Chondrocyte (in vitro differentiated cells): Measurements from ENCODE around the gene SIM2. TPM values are rescaled to one million over a fixed set of nuclear protein-coding genes. Genes with fewer than 3 reads are reported as not detected.

Experiments
- DNase-seq: peaks from one replicate; pipeline ENCODE4 v3.0.0; 2021; ENCODE audit warnings: mixed read lengths, low spot score
- H3K27ac Mint-ChIP-seq: one replicate; pipeline ENCODE4 v1.8.0; 2021; ENCODE audit warnings: mild to moderate bottlenecking, moderate library complexity, mixed read lengths; ENCODE audit not compliant: unreplicated experiment
- H3K27me3 Mint-ChIP-seq: 2 replicates; pipeline ENCODE4 v1.8.0; 2021; ENCODE audit warnings: low read depth, mixed read lengths
- H3K36me3 Mint-ChIP-seq: 2 replicates; pipeline ENCODE4 v1.8.0; 2021; ENCODE audit warnings: low read depth, mixed read lengths
- H3K4me1 Mint-ChIP-seq: 2 replicates; pipeline ENCODE4 v1.8.0; 2021; ENCODE audit warnings: low read depth, mild to moderate bottlenecking, mixed read lengths
- H3K4me3 Mint-ChIP-seq: one replicate; pipeline ENCODE4 v1.8.0; 2021; ENCODE audit warnings: mild to moderate bottlenecking, moderate library complexity, mixed read lengths; ENCODE audit not compliant: unreplicated experiment
- H3K9me3 Mint-ChIP-seq: 2 replicates; pipeline ENCODE4 v1.8.0; 2021; ENCODE audit warnings: low read depth, mixed read lengths
- total RNA-seq: library from RNA; stranded (reverse); gene quantifications from 3 replicates; pipeline ENCODE4 v1.2.1, GENCODE V29; 2021
- TF ChIP-seq, protein P1 (sequence below): fragments of 200-600 bp; sonication (generic); IDR thresholded peaks from 2 replicates; pipeline ENCODE4 v1.5.0; 2021; ENCODE audit warnings: antibody characterized with exemption, mild to moderate bottlenecking, moderate library complexity

SIM2 gene
- total RNA-seq, 1 donor from 2014 or later, result 0.60 TPM

DNA sequence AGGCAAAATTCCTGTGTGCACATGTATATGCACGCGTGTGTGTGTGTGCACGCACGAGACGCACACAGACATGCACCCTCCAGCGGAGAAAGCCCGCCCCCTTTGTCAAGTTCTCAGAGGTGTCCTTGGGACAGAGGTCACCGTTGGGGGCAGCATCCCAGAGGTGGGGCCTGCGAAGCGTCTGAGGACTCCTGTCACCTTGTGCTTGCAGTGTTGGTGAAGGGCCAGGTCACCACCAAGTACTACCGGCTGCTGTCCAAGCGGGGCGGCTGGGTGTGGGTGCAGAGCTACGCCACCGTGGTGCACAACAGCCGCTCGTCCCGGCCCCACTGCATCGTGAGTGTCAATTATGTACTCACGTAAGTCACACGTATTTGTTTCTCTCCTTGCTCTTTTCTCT lies 42.6 kb downstream of the SIM2 start:
- no peak for DNase-seq
- H3K27me3 Mint-ChIP-seq, result peaks cover 2% of the 10 kb centered on the region
- H3K9me3 Mint-ChIP-seq, result no peaks in the 10 kb centered on the region
- TF ChIP-seq, protein P1, sequence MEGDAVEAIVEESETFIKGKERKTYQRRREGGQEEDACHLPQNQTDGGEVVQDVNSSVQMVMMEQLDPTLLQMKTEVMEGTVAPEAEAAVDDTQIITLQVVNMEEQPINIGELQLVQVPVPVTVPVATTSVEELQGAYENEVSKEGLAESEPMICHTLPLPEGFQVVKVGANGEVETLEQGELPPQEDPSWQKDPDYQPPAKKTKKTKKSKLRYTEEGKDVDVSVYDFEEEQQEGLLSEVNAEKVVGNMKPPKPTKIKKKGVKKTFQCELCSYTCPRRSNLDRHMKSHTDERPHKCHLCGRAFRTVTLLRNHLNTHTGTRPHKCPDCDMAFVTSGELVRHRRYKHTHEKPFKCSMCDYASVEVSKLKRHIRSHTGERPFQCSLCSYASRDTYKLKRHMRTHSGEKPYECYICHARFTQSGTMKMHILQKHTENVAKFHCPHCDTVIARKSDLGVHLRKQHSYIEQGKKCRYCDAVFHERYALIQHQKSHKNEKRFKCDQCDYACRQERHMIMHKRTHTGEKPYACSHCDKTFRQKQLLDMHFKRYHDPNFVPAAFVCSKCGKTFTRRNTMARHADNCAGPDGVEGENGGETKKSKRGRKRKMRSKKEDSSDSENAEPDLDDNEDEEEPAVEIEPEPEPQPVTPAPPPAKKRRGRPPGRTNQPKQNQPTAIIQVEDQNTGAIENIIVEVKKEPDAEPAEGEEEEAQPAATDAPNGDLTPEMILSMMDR, result no peak
- no peaks in the 10 kb centered on the region for H3K36me3 Mint-ChIP-seq
- no peak overlapping the region for H3K27ac Mint-ChIP-seq
- H3K4me1 Mint-ChIP-seq, result no peaks in the 10 kb centered on the region
- H3K4me3 Mint-ChIP-seq, result no peak overlapping the region

DNA sequence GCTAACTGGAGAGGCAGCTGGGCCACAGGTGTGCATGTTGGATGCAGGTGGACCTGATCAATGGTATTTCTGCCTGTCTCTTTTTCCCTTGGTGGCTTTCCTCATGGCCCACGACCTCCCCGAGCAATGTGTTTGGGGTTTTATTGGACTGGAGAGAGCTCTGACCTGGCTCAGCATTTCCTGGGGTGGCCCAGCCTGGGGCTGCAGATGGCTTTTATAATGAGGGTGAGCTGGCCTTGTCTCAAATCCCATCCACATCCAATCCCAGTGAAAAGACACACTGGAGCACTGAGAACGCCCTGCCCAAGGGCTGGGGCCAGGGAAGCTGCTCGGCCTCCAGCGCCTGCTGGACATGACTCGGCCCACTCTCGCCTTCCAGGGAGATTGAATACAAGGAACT lies 44.1 kb downstream of the SIM2 start:
- Mint-ChIP-seq H3K36me3 (no peaks in the 10 kb centered on the region), H3K4me1 (peaks cover 6% of the 10 kb centered on the region), H3K27ac (no peak overlapping the region), H3K9me3 (no peaks in the 10 kb centered on the region), H3K4me3 (no peak overlapping the region), H3K27me3 (no peaks in the 10 kb centered on the region)
- TF ChIP-seq, protein P1, result no peak
- DNase-seq, result no peak

DNA sequence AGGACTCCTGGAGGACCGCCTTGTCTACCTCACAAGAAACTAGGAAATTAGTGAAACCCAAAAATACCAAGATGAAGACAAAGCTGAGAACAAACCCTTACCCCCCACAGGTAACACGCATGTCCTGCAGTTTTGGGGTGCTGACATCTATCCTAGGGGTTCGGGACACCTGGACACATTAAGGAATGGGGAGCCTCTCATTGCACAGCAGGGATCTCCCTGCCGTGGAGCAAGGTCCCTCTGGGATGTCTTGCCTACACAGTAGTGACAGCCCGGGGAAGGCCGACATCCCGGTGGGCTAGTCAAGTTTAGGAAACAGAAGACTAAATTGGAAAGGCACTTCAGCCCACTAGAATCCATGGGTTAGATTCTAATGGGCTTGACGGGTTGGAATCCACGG lies 44.5 kb downstream of the SIM2 start:
- DNase-seq, result no peak
- TF ChIP-seq, protein P1, result no peak
- Mint-ChIP-seq H3K36me3 (no peaks in the 10 kb centered on the region), H3K27ac (no peak overlapping the region), H3K4me3 (no peak overlapping the region), H3K4me1 (peaks cover 9% of the 10 kb centered on the region), H3K27me3 (no peaks in the 10 kb centered on the region), H3K9me3 (no peaks in the 10 kb centered on the region)

DNA sequence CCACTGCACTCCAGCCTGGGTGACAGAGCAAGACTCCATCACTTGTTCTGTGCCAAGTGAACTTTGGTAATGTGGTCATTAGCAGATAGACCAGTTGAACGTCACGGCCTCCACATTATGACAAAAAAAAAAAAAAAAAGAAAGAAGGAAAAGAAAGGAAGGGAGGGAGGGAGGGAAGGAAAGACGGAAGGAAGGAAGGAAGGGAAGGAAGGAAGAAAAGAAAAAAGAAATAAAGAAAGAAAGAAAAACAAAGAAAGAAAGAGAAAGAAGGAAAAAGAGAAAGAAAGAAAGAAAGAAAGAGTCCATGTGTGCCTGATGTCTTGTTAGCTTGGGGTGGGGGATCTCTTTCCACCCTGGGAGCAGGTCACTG lies 45.3 kb downstream of the SIM2 start:
- no peaks in the 10 kb centered on the region for H3K27me3 Mint-ChIP-seq
- TF ChIP-seq, protein P1, result no peak
- H3K9me3 Mint-ChIP-seq, result no peaks in the 10 kb centered on the region
- no peak overlapping the region for H3K27ac Mint-ChIP-seq
- no peaks in the 10 kb centered on the region for H3K36me3 Mint-ChIP-seq
- DNase-seq, result no peak
- peaks cover 10% of the 10 kb centered on the region for H3K4me1 Mint-ChIP-seq
- no peak overlapping the region for H3K4me3 Mint-ChIP-seq

DNA sequence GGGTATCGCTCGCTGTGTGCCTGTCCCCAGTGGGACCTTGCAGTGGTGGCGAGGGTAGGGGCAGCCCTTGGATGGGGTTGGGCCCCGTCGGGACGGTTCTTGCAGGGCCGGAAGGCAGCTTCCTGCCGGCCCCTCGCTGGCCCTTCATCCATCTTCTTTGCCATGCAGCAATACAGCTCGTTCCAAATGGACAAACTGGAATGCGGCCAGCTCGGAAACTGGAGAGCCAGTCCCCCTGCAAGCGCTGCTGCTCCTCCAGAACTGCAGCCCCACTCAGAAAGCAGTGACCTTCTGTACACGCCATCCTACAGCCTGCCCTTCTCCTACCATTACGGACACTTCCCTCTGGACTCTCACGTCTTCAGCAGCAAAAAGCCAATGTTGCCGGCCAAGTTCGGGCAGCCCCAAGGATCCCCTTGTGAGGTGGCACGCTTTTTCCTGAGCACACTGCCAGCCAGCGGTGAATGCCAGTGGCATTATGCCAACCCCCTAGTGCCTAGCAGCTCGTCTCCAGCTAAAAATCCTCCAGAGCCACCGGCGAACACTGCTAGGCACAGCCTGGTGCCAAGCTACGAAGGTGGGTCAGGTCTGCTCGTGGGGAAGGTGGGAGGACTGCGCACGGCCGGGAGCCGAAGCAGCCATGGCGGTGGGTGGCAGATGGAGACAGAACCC lies 45.8 kb downstream of the SIM2 start:
- DNase-seq, result no peak
- H3K27ac Mint-ChIP-seq, result no peak overlapping the region

More for the DNA sequence above, 45.8 kb downstream of the SIM2 start:
- no peaks in the 10 kb centered on the region for H3K9me3 Mint-ChIP-seq
- no peaks in the 10 kb centered on the region for H3K27me3 Mint-ChIP-seq
- H3K4me1 Mint-ChIP-seq, result peaks cover 15% of the 10 kb centered on the region
- no peak overlapping the region for H3K4me3 Mint-ChIP-seq
- H3K36me3 Mint-ChIP-seq, result no peaks in the 10 kb centered on the region
- TF ChIP-seq, protein P1, result no peak
